Stimulated activated naive B cell treated with anti-CD40 and anti-IgM and Interleukin-4, amounts not matched to agents 10 μg/mL and 1 μg/mL and 100 μg/mL, for 72 hours (primary cell): Measurements from ENCODE around the gene LCE1F.

Source experiments
- ATAC-seq, 2 donors: fragments of 150-1000 bp; cut with Tn5 transposase; replicated peaks; 2 replicates each; pipeline ENCODE4 v1.10.0; 2021; ENCODE audit warnings: moderate library complexity in 1 of 2
- DNase-seq: peaks from one replicate; pipeline ENCODE4 v3.0.0; 2021
- H3K27ac Mint-ChIP-seq: one replicate; pipeline ENCODE4 v1.8.0; 2022; ENCODE audit warnings: mild to moderate bottlenecking, mixed read lengths
- H3K27me3 Mint-ChIP-seq, 2 donors: one replicate each; pipeline ENCODE4 v1.8.0; 2022; ENCODE audit warnings: mixed read lengths in 2 of 2
- H3K36me3 Mint-ChIP-seq, 2 donors: one replicate each; pipeline ENCODE4 v1.8.0; 2022; ENCODE audit warnings: mixed read lengths in 2 of 2, mild to moderate bottlenecking in 1 of 2
- H3K4me1 Mint-ChIP-seq, 2 donors: one replicate each; pipeline ENCODE4 v1.8.0; 2022; ENCODE audit warnings: mixed read lengths in 2 of 2, mild to moderate bottlenecking in 1 of 2
- H3K4me3 Mint-ChIP-seq, 2 donors: one replicate each; pipeline ENCODE4 v1.8.0; 2022; ENCODE audit warnings: mild to moderate bottlenecking in 2 of 2, mixed read lengths in 2 of 2, moderate library complexity in 1 of 2
- H3K9me3 Mint-ChIP-seq, 2 donors: one replicate each; pipeline ENCODE4 v1.8.0; 2022; ENCODE audit warnings: mixed read lengths in 2 of 2, mild to moderate bottlenecking in 1 of 2

Gene LCE1F

GRCh38 chr1:152758636-152759035, 16.3 kb upstream of the LCE1F start:
- DNase-seq: no peak
- Mint-ChIP-seq H3K4me3 (no peak overlapping the region), H3K36me3 (no peaks in the 10 kb centered on the region), H3K27me3 (peaks cover 16 to 22% of the 10 kb centered on the region in 2 donors), H3K9me3 (no peaks in the 10 kb centered on the region), H3K4me1 (no peaks in the 10 kb centered on the region), H3K27ac (no peak overlapping the region)
- no peak for ATAC-seq

GRCh38 chr1:152759453-152760173, 15.3 kb upstream of the LCE1F start:
- Mint-ChIP-seq H3K36me3 (no peaks in the 10 kb centered on the region), H3K4me3 (no peak overlapping the region), H3K27ac (no peak overlapping the region), H3K9me3 (no peaks in the 10 kb centered on the region), H3K4me1 (no peaks in the 10 kb centered on the region), H3K27me3 (peaks cover 18 to 20% of the 10 kb centered on the region in 2 donors)
- ATAC-seq: no peak
- no peak for DNase-seq

- H3K27ac Mint-ChIP-seq: no peak overlapping the region
- no peaks in the 10 kb centered on the region for H3K4me1 Mint-ChIP-seq
- ATAC-seq: no peak
- H3K9me3 Mint-ChIP-seq: no peaks in the 10 kb centered on the region
- no peaks in the 10 kb centered on the region for H3K36me3 Mint-ChIP-seq
- peaks cover 15 to 20% of the 10 kb centered on the region in 2 donors for H3K27me3 Mint-ChIP-seq
- H3K4me3 Mint-ChIP-seq: no peak overlapping the region
- DNase-seq: no peak
These were observed 14.3 kb upstream of the LCE1F start for GRCh38 chr1:152760551-152761190.

GRCh38 chr1:152761609-152762213, 13.2 kb upstream of the LCE1F start:
- Mint-ChIP-seq H3K36me3 (no peaks in the 10 kb centered on the region), H3K9me3 (no peaks in the 10 kb centered on the region), H3K4me1 (no peaks in the 10 kb centered on the region), H3K4me3 (no peak overlapping the region), H3K27me3 (peaks cover 11 to 12% of the 10 kb centered on the region in 2 donors), H3K27ac (no peak overlapping the region)
- ATAC-seq (no peak), DNase-seq (no peak)

- no peaks in the 10 kb centered on the region for H3K4me1 Mint-ChIP-seq
- no peak for DNase-seq
- no peak overlapping the region for H3K4me3 Mint-ChIP-seq
- H3K27ac Mint-ChIP-seq: no peak overlapping the region
- peaks cover 4% of the 10 kb centered on the region in 2 donors for H3K9me3 Mint-ChIP-seq
- ATAC-seq: no peak
- H3K27me3 Mint-ChIP-seq: peaks cover 9 to 15% of the 10 kb centered on the region in 2 donors
- no peaks in the 10 kb centered on the region for H3K36me3 Mint-ChIP-seq
These were observed 6.0 kb upstream of the LCE1F start for GRCh38 chr1:152768847-152769533.

- Mint-ChIP-seq H3K36me3 (no peaks in the 10 kb centered on the region), H3K4me1 (no peaks in the 10 kb centered on the region), H3K27ac (no peak overlapping the region), H3K9me3 (peaks cover 4% of the 10 kb centered on the region in 2 donors), H3K27me3 (peaks cover 14 to 16% of the 10 kb centered on the region in 2 donors), H3K4me3 (no peak overlapping the region)
- no peak for ATAC-seq
- DNase-seq: no peak
These were observed 4.5 kb upstream of the LCE1F start for GRCh38 chr1:152770411-152770810.

- Mint-ChIP-seq H3K4me1 (no peaks in the 10 kb centered on the region), H3K9me3 (peaks cover 2 to 4% of the 10 kb centered on the region in 2 donors), H3K4me3 (no peak overlapping the region), H3K27me3 (peaks cover 14 to 17% of the 10 kb centered on the region in 2 donors), H3K27ac (no peak overlapping the region), H3K36me3 (no peaks in the 10 kb centered on the region)
- no peak for DNase-seq
- ATAC-seq: no peak
These were observed 1.4 kb downstream of the LCE1F start for GRCh38 chr1:152776361-152776760.

GRCh38 chr1:152777510-152778137, 2.7 kb downstream of the LCE1F start:
- H3K4me1 Mint-ChIP-seq: no peaks in the 10 kb centered on the region
- H3K36me3 Mint-ChIP-seq: no peaks in the 10 kb centered on the region
- H3K27ac Mint-ChIP-seq: no peak overlapping the region
- H3K4me3 Mint-ChIP-seq: no peak overlapping the region
- ATAC-seq: no peak
- no peaks in the 10 kb centered on the region for H3K9me3 Mint-ChIP-seq
- DNase-seq: no peak
- peaks cover 19 to 21% of the 10 kb centered on the region in 2 donors for H3K27me3 Mint-ChIP-seq

- H3K4me1 Mint-ChIP-seq: no peaks in the 10 kb centered on the region
These were observed 8.2 kb downstream of the LCE1F start for GRCh38 chr1:152783095-152783494.

GRCh38 chr1:152786077-152786476, 11.1 kb downstream of the LCE1F start, which contains the start of gene LCE1E:
TSS of gene LCE1E (plus strand) at chr1:152786257. CDS start at chr1:152787300, 1,043 bp downstream.
- Mint-ChIP-seq H3K4me3 (no peak within 1 kb of the TSS), H3K36me3 (no peaks in the 10 kb centered on the region), H3K27ac (no peak within 1 kb of the TSS), H3K4me1 (no peaks in the 10 kb centered on the region), H3K27me3 (peaks cover 30 to 37% of the 10 kb centered on the region in 2 donors), H3K9me3 (no peaks in the 10 kb centered on the region)
- no peak for DNase-seq
- no peak for ATAC-seq

More at GRCh38 chr1:152783095-152783494, 8.2 kb downstream of the LCE1F start:
- DNase-seq: no peak
- Mint-ChIP-seq H3K36me3 (no peaks in the 10 kb centered on the region), H3K9me3 (no peaks in the 10 kb centered on the region), H3K4me3 (no peak overlapping the region), H3K27ac (no peak overlapping the region), H3K27me3 (peaks cover 30 to 43% of the 10 kb centered on the region in 2 donors)
- ATAC-seq: no peak

- no peaks in the 10 kb centered on the region for H3K36me3 Mint-ChIP-seq
- H3K4me3 Mint-ChIP-seq: no peak overlapping the region
- ATAC-seq (no peak), DNase-seq (no peak)
- H3K27ac Mint-ChIP-seq: no peak overlapping the region
- peaks cover 0 to 4% of the 10 kb centered on the region in 2 donors for H3K9me3 Mint-ChIP-seq
- H3K27me3 Mint-ChIP-seq: peaks cover 11 to 12% of the 10 kb centered on the region in 2 donors
- no peaks in the 10 kb centered on the region for H3K4me1 Mint-ChIP-seq
These were observed 20.7 kb downstream of the LCE1F start for GRCh38 chr1:152795686-152796085.

GRCh38 chr1:152796421-152796820, 21.5 kb downstream of the LCE1F start, which contains the start of gene LCE1D:
TSS of gene LCE1D (plus strand) at chr1:152796721. CDS start at chr1:152797795, 1,074 bp downstream.
- ATAC-seq (no peak), DNase-seq (no peak)
- Mint-ChIP-seq H3K27ac (no peak within 1 kb of the TSS), H3K9me3 (peaks cover 0 to 4% of the 10 kb centered on the region in 2 donors), H3K27me3 (peaks cover 14 to 15% of the 10 kb centered on the region in 2 donors), H3K36me3 (no peaks in the 10 kb centered on the region), H3K4me1 (no peaks in the 10 kb centered on the region), H3K4me3 (no peak within 1 kb of the TSS)

- ATAC-seq: no peak
- Mint-ChIP-seq H3K36me3 (no peaks in the 10 kb centered on the region), H3K4me1 (no peaks in the 10 kb centered on the region), H3K9me3 (peaks cover 0 to 4% of the 10 kb centered on the region in 2 donors), H3K27me3 (peaks cover 42 to 44% of the 10 kb centered on the region in 2 donors), H3K4me3 (no peak overlapping the region), H3K27ac (no peak overlapping the region)
- no peak for DNase-seq
These were observed 26.4 kb downstream of the LCE1F start for GRCh38 chr1:152801333-152801732.

GRCh38 chr1:152806576-152806975, 31.6 kb downstream of the LCE1F start, which contains the start of gene LCE1C:
TSS of gene LCE1C (minus strand) at chr1:152806651. CDS start at chr1:152805478, 1,173 bp downstream.
- Mint-ChIP-seq H3K9me3 (peaks cover 1 to 3% of the 10 kb centered on the region in 2 donors), H3K4me1 (no peaks in the 10 kb centered on the region), H3K36me3 (no peaks in the 10 kb centered on the region), H3K27me3 (peaks cover 28 to 38% of the 10 kb centered on the region in 2 donors), H3K4me3 (no peak within 1 kb of the TSS), H3K27ac (no peak within 1 kb of the TSS)
- ATAC-seq (no peak), DNase-seq (no peak)
